Activated naive CD4-positive, alpha-beta T cell treated with anti-CD3 and anti-CD28 coated beads, Interleukin-2, amount 50 U/mL, for 24 hours (primary cell): ENCODE measurements around the gene SAMD11.
A peak's percentile ranks its signal among the peaks of the same experiment; 100 is the strongest.

Experiments
- H3K27ac Mint-ChIP-seq: one replicate; pipeline ENCODE4 v1.8.0; 2021; ENCODE audit warnings: mild to moderate bottlenecking, mixed read lengths
- H3K27me3 Mint-ChIP-seq: one replicate; pipeline ENCODE4 v1.8.0; 2021; ENCODE audit warnings: mixed read lengths
- H3K36me3 Mint-ChIP-seq: one replicate; pipeline ENCODE4 v1.8.0; 2021; ENCODE audit warnings: mixed read lengths
- H3K4me1 Mint-ChIP-seq: one replicate; pipeline ENCODE4 v1.8.0; 2021; ENCODE audit warnings: mixed read lengths
- H3K4me3 Mint-ChIP-seq: one replicate; pipeline ENCODE4 v1.8.0; 2021; ENCODE audit warnings: mild to moderate bottlenecking, mixed read lengths
- H3K9me3 Mint-ChIP-seq: one replicate; pipeline ENCODE4 v1.8.0; 2021; ENCODE audit warnings: mixed read lengths

SAMD11 gene

DNA sequence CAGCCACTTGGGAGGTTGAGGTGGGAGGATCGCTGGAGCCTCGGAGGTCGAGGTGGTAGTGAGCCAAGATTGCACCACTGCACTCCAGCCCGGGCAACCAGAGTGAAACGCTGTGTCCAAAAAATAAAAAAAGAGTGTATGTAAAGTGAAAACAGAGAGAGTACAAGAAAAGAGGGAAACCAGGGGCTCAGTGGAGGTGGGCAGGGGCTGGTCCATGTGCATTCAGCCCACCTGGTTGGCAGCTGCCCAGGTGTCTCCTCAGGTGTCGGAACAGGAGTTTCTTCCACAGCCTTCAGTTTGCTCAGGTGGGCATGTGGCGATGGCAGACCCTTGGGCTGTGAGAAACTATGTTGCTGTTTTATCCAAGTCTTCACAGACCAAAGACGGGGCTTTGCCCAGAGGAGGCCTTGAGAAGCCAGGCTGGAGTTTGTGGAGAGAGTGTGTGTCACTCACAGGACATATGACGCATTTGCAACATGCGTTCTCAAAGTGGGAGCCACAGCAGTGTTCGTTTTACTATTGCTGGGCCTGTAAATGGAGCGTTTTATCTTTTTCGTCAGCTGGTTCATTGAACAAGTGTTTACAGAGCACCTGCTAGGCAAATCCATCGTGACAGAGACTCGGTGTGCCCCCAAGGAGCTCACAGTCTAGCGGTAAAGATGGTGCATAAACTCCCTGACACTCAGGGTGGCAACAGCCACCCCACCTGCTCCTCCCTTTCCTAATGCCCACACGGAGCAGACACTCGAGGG lies 22.4 kb upstream of the SAMD11 start:
- Mint-ChIP-seq H3K9me3 (no peaks in the 10 kb centered on the region), H3K27ac (no peak overlapping the region), H3K4me3 (no peak overlapping the region), H3K4me1 (peaks cover 14% of the 10 kb centered on the region), H3K27me3 (peaks cover 24% of the 10 kb centered on the region), H3K36me3 (peaks cover 3% of the 10 kb centered on the region)

DNA sequence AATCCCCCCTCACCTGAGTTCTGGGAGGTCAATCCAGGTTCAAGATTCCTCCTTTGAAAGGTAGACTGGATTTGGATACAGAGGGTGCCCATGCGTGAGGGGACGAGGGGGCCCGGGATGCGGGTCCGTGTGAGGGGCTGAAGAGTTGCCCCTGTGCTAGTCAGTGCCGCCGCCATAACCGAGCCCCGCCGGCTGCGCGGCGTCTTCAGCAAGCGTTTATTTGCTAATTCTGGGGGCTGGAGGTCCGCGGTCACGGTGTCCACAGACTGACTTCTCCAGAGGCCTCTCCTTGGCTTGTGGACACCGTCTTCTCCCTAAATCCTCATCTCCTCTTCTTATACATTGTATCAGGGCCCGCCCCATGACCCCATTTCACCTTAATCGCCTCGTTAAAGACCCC lies 20.9 kb upstream of the SAMD11 start:
- Mint-ChIP-seq H3K4me3 (no peak overlapping the region), H3K27me3 (peaks cover 25% of the 10 kb centered on the region), H3K36me3 (peaks cover 2% of the 10 kb centered on the region), H3K9me3 (no peaks in the 10 kb centered on the region), H3K4me1 (peaks cover 14% of the 10 kb centered on the region), H3K27ac (no peak overlapping the region)

DNA sequence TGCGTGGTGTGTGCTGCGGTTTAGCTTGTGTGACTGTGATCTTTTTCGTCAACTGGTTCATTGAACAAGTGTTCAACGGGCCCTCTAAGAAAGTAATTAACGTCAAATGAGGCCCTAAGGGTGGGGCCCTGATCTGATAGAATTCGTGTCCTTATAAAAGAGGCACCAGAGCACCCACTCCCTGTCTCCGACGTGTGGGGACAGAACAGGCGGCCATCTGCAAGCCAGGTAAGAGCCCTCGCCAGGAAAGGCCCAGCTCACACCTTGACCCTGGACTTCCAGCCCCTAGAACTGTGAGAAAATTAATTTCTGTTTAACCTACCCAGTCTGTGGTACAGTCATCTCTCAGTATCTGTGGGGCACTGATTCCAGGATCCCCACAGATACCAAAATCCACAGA lies 20.4 kb upstream of the SAMD11 start:
- Mint-ChIP-seq H3K4me3 (peak overlapping the region; percentile 51), H3K9me3 (no peaks in the 10 kb centered on the region), H3K36me3 (peaks cover 1% of the 10 kb centered on the region), H3K27me3 (peaks cover 25% of the 10 kb centered on the region), H3K27ac (no peak overlapping the region), H3K4me1 (peaks cover 9% of the 10 kb centered on the region)

DNA sequence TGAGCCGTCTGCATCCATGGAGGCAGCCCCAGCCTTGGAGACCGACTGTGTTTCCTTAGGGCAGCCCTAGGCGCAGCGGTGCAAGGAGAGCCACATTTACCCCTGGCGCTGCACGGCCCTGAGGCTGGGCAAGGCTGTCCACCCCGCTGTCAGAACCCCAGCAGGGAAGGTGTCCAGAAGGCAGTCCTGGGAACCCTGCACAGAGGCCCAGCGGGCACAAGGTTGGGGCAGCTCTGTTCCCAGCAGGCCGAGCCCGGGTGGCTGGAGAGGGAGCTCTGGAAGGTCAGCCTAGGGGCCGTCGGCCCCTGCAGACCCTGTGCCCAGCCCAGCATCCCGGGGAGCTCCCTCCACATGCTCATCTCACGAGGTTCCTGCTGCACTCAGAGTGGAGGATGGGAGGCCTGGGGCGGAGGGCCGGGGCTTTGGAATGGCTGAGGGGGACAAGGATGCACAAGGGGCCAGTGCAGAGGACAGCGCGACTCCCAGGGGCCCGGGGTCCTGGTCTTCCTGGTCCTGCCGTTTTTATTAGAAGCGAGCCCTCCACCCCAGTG lies 19.9 kb upstream of the SAMD11 start:
- Mint-ChIP-seq H3K27me3 (peaks cover 24% of the 10 kb centered on the region), H3K4me1 (peaks cover 4% of the 10 kb centered on the region), H3K36me3 (peaks cover 1% of the 10 kb centered on the region), H3K4me3 (peak overlapping the region; percentile 51), H3K9me3 (no peaks in the 10 kb centered on the region), H3K27ac (no peak overlapping the region)

DNA sequence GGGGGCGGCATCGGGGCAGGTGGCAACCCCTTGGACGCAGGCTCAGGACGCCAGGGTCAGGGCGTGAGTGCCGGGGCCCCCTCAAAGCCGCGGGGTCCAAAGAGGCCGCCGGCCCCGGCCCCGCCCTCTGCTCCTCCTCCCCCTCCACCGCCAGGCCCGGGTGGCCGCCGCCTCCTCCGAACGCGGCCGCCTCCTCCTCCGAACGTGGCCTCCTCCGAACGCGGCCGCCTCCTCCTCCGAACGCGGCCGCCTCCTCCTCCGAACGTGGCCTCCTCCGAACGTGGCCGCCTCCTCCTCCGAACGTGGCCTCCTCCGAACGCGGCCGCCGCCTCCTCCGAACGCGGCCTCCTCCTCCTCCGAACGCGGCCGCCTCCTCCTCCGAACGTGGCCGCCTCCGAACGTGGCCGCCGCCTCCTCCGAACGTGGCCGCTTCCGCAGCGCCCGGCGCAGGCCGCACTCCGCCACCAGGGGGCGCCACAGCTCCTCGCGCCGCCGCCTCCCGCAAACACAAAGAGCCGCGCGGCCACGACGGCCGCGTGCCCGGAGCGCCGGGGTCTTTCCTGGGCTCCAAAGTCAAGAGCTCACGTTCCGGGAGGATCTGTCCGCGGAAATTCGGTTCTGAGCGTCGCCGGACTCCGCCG lies 19.3 kb upstream of the SAMD11 start:
- peaks cover 4% of the 10 kb centered on the region for H3K4me1 Mint-ChIP-seq
- no peak overlapping the region for H3K27ac Mint-ChIP-seq
- H3K9me3 Mint-ChIP-seq, result no peaks in the 10 kb centered on the region
- peaks cover 1% of the 10 kb centered on the region for H3K36me3 Mint-ChIP-seq
- peaks cover 24% of the 10 kb centered on the region for H3K27me3 Mint-ChIP-seq
- peak overlapping the region; percentile 73 for H3K4me3 Mint-ChIP-seq

DNA sequence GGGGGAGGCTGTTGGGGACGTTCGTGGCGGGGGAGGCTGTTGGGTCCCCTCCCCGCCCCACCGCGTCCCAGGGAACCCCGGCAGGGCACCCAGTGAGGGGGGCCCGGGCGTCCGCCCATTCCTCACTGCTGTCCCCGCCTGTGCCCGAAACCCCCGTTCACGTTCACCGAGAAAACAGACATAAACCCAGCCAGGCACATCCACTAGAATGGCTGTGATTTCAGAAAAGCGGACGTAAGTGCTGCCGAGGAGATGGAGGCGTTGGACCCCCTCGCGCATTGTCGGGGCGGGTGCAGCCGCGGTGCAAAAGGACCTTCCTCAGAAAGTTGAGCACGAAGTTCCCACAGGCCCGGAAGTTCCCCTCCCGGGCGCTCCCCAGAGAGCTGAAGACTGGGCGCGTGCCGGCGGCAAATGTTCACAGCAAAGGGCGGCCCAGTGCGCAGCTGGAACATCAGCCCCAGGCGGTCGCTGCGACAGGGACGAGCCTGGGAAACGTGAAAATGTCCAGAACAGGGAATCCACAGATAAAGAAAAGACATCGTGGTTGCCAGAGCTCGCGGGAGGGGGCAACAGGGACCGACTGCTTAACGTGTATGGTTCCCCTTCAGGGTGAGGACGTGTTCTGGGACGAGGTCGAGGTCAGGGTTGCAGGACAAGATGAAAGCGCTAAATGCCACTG lies 18.5 kb upstream of the SAMD11 start:
- peak overlapping the region; percentile 57 for H3K4me3 Mint-ChIP-seq
- H3K27me3 Mint-ChIP-seq, result peaks cover 24% of the 10 kb centered on the region
- no peaks in the 10 kb centered on the region for H3K9me3 Mint-ChIP-seq
- peaks cover 1% of the 10 kb centered on the region for H3K36me3 Mint-ChIP-seq
- H3K4me1 Mint-ChIP-seq, result peaks cover 4% of the 10 kb centered on the region
- peak overlapping the region; percentile 2 for H3K27ac Mint-ChIP-seq

DNA sequence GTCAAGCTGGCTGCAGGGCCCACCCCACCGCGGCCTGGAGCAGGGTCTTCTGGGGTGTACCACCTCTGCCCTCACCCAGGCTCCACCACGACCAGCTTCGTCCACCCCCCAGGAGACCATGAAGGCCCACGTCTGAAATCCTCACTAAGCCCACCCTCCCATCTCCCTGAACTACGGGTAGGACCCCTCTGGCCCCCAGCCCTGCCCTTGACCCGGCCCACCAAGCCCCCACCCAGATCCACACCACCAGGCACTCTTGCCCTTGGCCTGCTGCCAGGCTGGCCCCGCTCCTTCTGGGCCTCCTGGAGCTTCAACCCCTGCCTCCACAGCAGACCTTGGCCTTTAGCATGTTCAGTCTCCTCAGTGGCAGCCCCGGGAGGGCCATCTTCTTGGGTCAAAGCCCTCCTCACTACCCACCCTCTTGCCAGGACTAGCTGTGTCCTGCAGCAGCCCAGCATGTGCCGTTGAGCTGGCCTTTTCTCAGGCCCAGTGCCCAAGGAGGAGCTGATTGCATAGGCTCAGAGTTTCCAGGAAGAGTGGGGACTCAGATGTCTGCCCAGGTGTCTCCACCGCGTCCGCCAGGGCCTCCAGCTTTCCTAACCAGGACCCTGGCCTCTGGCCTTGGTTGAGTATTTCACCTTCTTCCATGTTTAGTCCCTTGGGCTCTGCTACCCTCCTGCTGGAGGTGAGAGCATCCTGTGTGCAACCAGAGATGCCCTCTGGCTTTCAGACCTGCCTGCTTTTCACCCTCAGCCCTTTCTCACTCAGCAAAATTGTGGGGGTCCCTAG lies 17.7 kb upstream of the SAMD11 start:
- Mint-ChIP-seq H3K4me3 (peak overlapping the region; percentile 57), H3K27me3 (peaks cover 25% of the 10 kb centered on the region), H3K27ac (no peak overlapping the region), H3K36me3 (peaks cover 1% of the 10 kb centered on the region), H3K9me3 (no peaks in the 10 kb centered on the region), H3K4me1 (peaks cover 4% of the 10 kb centered on the region)

DNA sequence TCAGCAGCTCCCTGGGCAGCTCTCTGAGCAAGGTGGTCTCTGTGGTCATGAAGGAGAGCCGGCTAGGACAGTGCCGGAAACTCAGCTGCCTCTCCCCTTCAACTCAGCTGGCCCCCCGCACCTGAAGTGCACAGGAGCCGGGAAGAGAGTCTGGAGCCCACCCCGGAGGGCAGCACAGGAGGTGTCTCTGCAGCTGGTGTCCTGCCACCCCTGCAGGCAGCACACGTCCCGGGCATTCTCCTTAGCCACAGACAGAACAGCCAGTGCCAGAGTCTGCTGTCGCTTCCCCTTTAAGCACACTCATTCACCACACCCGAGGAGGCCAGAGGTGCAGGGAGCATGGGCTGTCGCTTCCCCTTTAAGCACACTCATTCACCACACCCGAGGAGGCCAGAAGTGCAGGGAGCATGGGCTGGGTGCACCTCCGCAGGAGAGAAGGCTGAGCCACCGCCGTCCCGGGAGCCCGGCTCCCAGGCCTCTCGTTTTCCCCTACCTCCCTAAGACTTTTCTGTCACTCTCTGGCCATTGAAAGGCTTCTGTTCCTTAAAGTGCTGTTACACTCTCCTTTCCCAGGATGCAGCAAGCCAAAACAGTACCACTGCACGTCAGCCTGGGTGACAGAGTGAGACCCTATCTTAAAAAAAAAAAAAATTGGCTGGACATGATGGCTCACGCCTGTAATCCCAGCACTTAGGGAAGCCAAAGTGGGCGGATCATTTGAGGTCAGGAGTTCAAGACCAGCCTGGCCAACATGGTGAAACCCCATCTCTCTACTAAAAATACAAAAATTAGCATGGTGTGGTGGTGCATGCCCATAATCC lies 16.9 kb upstream of the SAMD11 start:
- peaks cover 4% of the 10 kb centered on the region for H3K4me1 Mint-ChIP-seq
- H3K36me3 Mint-ChIP-seq, result peaks cover 1% of the 10 kb centered on the region
- H3K27me3 Mint-ChIP-seq, result peaks cover 30% of the 10 kb centered on the region
- no peak overlapping the region for H3K27ac Mint-ChIP-seq
- peak overlapping the region; percentile 33 for H3K4me3 Mint-ChIP-seq
- no peaks in the 10 kb centered on the region for H3K9me3 Mint-ChIP-seq

DNA sequence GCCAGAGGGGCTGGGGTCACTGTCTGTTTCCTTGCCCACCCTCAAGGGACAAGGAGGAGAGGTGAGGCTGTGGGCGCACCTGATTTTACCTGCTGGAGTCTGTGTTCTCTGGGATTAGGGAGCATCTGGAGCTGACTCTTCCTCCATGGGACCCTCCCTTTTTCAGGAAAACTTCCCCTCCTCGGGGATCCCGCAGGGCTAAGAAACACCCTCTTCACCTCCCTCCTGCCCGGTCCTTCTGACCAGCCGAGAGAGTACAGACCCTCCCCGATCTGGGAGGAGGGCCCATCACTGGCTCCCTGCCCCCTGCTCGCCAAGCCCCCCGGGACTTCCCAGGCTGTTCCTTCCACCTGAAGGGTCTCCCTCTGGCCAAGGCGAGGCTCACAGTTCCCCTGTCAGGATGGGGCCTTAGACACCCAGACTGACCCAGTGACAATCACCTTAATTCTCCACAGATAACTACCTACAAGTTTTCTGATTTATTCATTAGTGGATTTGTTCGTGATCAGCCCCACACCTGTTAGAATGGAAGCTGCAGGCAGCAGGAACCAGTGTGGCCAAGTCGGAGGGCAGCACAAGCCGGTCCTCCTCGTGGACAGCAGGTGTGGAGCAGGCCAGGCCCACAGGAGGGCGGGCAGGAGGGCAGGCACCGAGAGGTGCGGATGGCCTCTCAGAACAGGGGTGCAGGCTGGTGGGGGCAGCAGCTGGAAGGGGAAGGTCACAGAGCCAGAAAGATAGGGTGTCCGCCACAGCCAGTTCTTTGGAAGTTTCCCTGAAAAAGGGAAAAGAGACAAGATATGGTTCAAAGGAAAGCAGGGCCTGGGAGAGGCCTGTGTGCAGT lies 15.9 kb upstream of the SAMD11 start:
- Mint-ChIP-seq H3K9me3 (no peaks in the 10 kb centered on the region), H3K27ac (peak overlapping the region; percentile 72), H3K36me3 (peaks cover 1% of the 10 kb centered on the region), H3K27me3 (peaks cover 33% of the 10 kb centered on the region), H3K4me1 (peaks cover 9% of the 10 kb centered on the region), H3K4me3 (no peak overlapping the region)

DNA sequence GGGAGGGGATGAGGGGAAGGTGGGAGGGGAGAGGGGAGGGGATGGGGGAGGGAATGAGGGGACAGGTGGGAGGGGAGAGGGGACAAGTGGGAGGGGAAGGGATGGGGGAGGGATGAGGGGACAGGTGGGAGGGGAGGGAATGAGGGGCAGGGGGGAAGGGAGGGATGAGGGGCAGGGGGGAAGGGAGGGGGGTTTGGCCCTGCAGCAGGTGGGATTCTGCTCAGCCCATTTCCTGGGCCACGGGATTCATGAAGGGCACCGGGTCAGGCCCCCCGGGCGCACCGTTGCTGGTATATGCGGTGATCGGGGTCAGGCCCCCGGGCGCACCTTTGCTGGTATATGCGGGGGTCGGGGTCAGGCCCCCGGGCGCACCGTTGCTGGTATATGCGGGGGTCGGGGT lies 15.1 kb upstream of the SAMD11 start:
- H3K36me3 Mint-ChIP-seq, result peaks cover 1% of the 10 kb centered on the region

DNA sequence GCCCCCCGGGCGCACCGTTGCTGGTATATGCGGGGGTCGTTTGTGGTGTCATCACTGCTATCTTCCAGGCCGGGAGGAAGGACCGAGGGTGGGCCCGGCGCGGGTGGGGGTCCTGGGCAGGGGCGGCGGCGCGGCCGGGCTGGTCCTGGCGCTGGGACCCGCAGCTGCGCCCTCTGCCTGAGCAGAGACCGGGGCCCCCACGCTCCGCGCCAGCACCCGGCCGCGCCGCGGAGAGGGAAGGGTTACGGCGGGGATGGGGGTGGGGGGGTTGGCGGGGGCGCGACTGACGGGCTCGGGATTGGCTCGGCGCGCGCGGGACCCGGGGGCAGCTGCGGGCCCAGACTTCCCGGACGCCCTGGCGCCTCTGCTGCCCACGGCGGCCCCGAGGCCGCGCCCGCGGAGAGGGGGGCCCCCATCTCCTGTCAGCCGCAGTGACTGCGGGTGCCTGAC lies 13.8 kb upstream of the SAMD11 start:
- H3K4me3 Mint-ChIP-seq, result no peak overlapping the region
- peaks cover 1% of the 10 kb centered on the region for H3K36me3 Mint-ChIP-seq
- no peaks in the 10 kb centered on the region for H3K9me3 Mint-ChIP-seq
- no peak overlapping the region for H3K27ac Mint-ChIP-seq
- H3K27me3 Mint-ChIP-seq, result peaks cover 34% of the 10 kb centered on the region
- H3K4me1 Mint-ChIP-seq, result peaks cover 9% of the 10 kb centered on the region

More for the DNA sequence above, 15.1 kb upstream of the SAMD11 start:
- no peak overlapping the region for H3K27ac Mint-ChIP-seq
- H3K4me3 Mint-ChIP-seq, result no peak overlapping the region
- no peaks in the 10 kb centered on the region for H3K9me3 Mint-ChIP-seq
- H3K27me3 Mint-ChIP-seq, result peaks cover 34% of the 10 kb centered on the region
- H3K4me1 Mint-ChIP-seq, result peaks cover 9% of the 10 kb centered on the region

DNA sequence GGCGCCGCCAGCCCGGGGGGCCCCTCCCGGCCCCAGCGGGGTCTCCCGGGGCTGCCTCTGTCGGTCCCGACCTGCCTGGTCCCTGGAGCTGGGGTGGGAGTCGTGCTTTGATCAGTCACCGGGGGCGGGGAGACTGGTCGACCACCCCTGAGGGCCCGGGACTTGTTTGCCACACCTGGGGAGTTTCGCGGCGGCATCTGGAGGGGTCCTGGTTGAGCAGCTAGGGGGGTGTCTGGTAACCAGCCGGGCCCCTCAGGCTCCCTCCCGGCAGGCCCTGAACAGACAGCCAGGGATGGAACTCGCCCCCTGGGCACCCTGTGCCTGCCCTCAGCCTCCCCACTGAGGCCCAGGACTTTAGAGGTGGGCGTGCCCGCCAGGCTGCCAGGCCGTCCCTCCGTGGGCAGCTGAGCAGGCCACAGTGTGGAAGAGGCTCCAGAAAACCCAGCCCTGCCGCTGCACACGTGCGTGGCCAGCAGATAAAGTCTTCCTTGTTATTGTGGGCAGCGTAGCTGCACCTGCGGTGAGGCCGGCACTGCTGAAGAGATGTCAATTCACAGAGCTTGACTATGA lies 13.3 kb upstream of the SAMD11 start:
- no peak overlapping the region for H3K4me3 Mint-ChIP-seq

DNA sequence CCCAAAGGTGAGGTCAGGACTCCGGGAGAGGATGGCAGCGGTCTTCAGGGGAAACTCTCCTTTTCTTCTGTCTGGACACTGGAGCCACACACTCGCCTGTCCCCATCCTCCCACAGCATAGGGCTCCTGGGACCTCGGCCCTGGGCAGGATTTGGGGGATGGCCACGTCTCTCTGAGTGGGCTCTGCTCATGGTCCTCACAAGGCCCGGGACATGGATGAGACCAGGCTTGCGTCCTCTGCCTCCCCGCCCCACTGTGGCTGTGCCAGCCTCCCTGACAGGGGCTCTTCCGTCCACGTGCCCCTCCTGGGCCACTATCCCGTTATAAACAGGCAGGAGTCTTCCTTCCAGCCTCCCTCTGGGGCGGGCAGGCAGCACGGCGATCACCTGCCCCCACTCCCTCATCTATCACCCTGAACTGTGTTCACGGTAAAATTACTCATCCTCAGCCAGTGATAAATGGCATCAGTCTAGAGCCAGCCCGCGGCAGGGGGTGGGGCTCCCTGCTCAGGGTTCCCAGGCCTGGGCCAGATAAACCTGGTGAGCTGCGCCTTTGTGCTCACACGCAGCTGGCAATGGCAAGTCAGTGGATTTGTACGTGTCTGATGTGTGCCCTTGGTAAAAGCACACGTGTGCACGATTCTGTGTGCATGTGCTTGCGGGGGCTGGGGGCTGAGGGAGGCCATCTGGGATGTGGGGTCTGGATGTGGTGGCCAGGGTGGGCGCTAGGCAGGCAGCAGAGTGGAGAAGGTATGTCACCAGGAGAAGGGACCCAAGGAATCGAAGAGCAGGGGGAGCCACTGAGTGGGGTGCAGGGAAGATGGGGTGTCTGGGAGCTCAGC lies 12.6 kb upstream of the SAMD11 start:
- H3K9me3 Mint-ChIP-seq, result no peaks in the 10 kb centered on the region
- H3K27ac Mint-ChIP-seq, result no peak overlapping the region
- peaks cover 1% of the 10 kb centered on the region for H3K36me3 Mint-ChIP-seq
- no peak overlapping the region for H3K4me3 Mint-ChIP-seq
- H3K4me1 Mint-ChIP-seq, result peaks cover 5% of the 10 kb centered on the region
- H3K27me3 Mint-ChIP-seq, result peaks cover 28% of the 10 kb centered on the region

More for the DNA sequence above, 13.3 kb upstream of the SAMD11 start:
- Mint-ChIP-seq H3K36me3 (peaks cover 1% of the 10 kb centered on the region), H3K9me3 (no peaks in the 10 kb centered on the region), H3K27me3 (peaks cover 31% of the 10 kb centered on the region), H3K27ac (no peak overlapping the region), H3K4me1 (peaks cover 6% of the 10 kb centered on the region)
